CD4-positive, alpha-beta T cell treated with Interleukin-17A for 1 hour (primary cell): ENCODE measurements around the gene FOXD4L5.
"Not testable (repeated sequence)": the region's sequence is repeated elsewhere in the genome, so short reads cannot be mapped to it uniquely, and the experiment has no call there.

Source experiments
- DNase-seq: peaks from one replicate; pipeline ENCODE4 v3.0.0-alpha.2; 2020

The FOXD4L5 gene

DNA sequence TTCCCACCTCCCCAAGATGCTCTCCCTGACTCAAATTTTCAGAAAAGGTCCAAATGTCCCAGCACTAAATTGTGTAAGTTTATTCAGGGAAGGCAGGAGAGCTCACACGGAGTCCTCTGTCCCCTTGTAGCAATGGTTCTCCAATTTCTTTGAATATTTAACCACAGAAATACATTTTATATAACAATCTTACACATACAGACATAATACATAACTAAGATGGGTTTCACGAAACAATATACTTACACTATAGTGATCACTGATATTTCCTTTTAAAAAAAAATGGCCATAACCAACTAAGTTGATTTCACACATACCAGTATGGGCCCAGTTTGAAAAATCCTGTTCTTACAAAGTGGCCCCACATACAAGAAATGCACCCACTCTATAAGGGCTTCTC is at the start of gene FOXD4L5:
TSS of gene FOXD4L5 (minus strand) at position 101 of the 400 bp plus-strand sequence. CDS start 832 bp downstream, outside the sequence.
- not testable (repeated sequence) for DNase-seq

DNA sequence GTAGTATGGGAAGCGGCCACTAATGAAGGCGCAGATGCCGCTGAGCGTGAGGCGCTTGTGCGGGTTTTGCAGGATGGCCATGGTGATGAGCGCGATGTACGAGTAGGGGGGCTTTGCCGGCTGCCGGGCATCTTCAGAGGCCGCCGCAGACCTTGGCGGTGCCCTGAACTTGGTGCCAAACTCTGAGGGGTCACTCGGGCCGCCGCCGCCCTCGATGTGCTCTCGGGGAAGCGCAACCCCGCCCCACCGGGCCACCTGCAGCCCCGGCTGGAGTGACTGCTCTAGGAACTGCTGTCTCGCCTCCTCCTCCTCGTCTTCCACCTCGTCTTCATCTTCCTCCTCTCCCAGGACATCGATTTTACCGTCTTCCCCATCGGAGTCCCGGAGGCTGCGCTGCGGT is 1.1 kb downstream of the FOXD4L5 start:
- DNase-seq, result not testable (repeated sequence)

DNA sequence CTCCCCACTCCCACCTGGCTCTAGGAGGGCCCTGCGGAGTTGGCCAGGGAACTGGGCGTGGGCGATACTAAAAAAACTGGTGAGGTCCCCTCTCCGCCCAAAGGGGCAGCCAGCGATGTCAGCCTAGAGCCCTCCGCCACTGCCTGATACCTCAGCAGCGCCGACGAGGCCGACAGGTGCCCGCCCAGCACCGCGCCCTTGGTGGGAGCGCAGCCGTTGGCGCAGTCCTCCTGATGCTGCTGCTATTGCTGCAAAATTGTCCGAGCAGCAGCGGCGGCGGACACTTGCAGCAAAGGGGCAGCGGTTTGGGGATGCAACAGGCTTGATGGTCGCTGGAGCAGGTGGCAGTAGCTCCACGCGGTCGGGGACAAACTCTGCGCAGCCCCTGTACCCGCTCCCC is 2.0 kb downstream of the FOXD4L5 start:
- not testable (repeated sequence) for DNase-seq
